Upper lobe of left lung (tissue), 6 donors: Measurements from ENCODE around the gene SNX18. TPM values are rescaled to one million over a fixed set of nuclear protein-coding genes. Genes with fewer than 3 reads are reported as not detected.
A peak's percentile ranks its signal among the peaks of the same experiment; 100 is the strongest.

Experiments used
- ATAC-seq, 2 donors: fragments of 200-7000 bp; cut with Tn5 transposase; one replicate each; pipeline ENCODE4 v1.9.1; 2022; ENCODE audit warnings: mild to moderate bottlenecking in 2 of 2, moderate library complexity in 2 of 2; ENCODE audit not compliant: low FRiP score in 2 of 2
- DNase-seq, 2 donors: peaks; one replicate each; pipeline ENCODE4 v3.0.0-alpha.2; 2019 to 2020
- H3K27ac ChIP-seq, 4 donors: fragments of 200-600 bp; sonication (generic); one replicate each; pipeline ENCODE4 v1.5.1; 2016 to 2019
- H3K27me3 ChIP-seq, 4 donors: fragments of 200-600 bp; sonication (generic); one replicate each; pipeline ENCODE4 v1.5.1; 2017 to 2019
- H3K36me3 ChIP-seq, 4 donors: fragments of 200-600 bp; sonication (generic); one replicate each; pipeline ENCODE4 v1.5.1; 2016 to 2019
- H3K4me1 ChIP-seq, 4 donors: fragments of 200-600 bp; sonication (generic); one replicate each; pipeline ENCODE4 v1.5.1; 2018 to 2019
- H3K4me3 ChIP-seq, 4 donors: fragments of 200-600 bp; sonication (generic); one replicate each; pipeline ENCODE4 v1.5.1; 2017 to 2019; ENCODE audit warnings: mild to moderate bottlenecking in 2 of 4, moderate library complexity in 1 of 4
- H3K9me3 ChIP-seq, 4 donors: fragments of 200-600 bp; sonication (generic); one replicate each; pipeline ENCODE4 v1.5.1; 2018 to 2019
- CTCF ChIP-seq, 6 experiments: fragments of 450-650 bp in 4 of 6; fragments of 200-600 bp in 2 of 6; sonication (generic) in 2 of 6; IDR thresholded peaks; one replicate each; pipeline ENCODE4 v1.5.1; 2016 to 2019; ENCODE audit warnings: antibody characterized with exemption in 6 of 6
- EP300 ChIP-seq, 4 donors: sonication (generic); formaldehyde crosslinking; IDR thresholded peaks; one replicate each; pipeline ENCODE4 v1.5.1; 2017; ENCODE audit warnings: antibody characterized with exemption in 4 of 4, control low read depth in 2 of 4
- POLR2A ChIP-seq, 4 donors: fragments of 450-650 bp; IDR thresholded peaks; one replicate each; pipeline ENCODE4 v1.5.1; 2016 to 2017; ENCODE audit warnings: antibody characterized with exemption in 4 of 4, mild to moderate bottlenecking in 2 of 4
- POLR2AphosphoS5 ChIP-seq, 2 donors: sonication (generic); formaldehyde crosslinking; IDR thresholded peaks; one replicate each; pipeline ENCODE4 v1.5.1; 2017; ENCODE audit warnings: antibody characterized with exemption in 2 of 2
- WGBS, 2 donors: methylation state at CpG; one replicate each; pipeline ENCODE4 v1.1.5; 2017 to 2018; 5-methylcytosine and 5-hydroxymethylcytosine counted together
- total RNA-seq, 6 donors: library from RNA; depleted of rRNA in 4 of 6; stranded (reverse); fragments of >200 nt in 4 of 6; gene quantifications; one replicate each; pipeline versions ENCODE4 v1.1.0 to v1.2.1, GENCODE V29; 2016 to 2021
- donor health status: DM: no; HTN: no; CAD: no; lungs with moderate emphysema.
- donor health status: DM: no; HTN: yes; CAD: no; lungs with severe emphysema.

SNX18 gene
- total RNA-seq, 6 donors from 2014 or later: 22.4 to 50.2 (median 43.3) TPM

GRCh38 chr5:54518146-54518817, 723 bp downstream of the SNX18 start:
- TF ChIP-seq POLR2A (IDR thresholded peaks at IDR 0.05) (no peak), POLR2AphosphoS5 (IDR thresholded peaks at IDR 0.05) (peak in 1 of 2 donors; percentile 25)
- Histone ChIP-seq H3K4me3 (peak overlapping the region; percentile 88 to 99 (median 96)), H3K27me3 (no peaks in the 10 kb centered on the region), H3K9me3 (no peaks in the 10 kb centered on the region), H3K4me1 (peaks cover 32 to 57% (median 38%) of the 10 kb centered on the region in 4 donors), H3K36me3 (peaks cover 0 to 4% (median 0%) of the 10 kb centered on the region in 4 donors), H3K27ac (peak overlapping the region; percentile 95 to 98 (median 96))
- ATAC-seq: peak; percentile 73 to 80
- peak; percentile 73 to 93 for DNase-seq
- 18% methylated on average over 44 of the region's 79 CpGs; no CpG with 5 or more reads in 1 of the 2 donors for WGBS, 2 donors

GRCh38 chr5:54518818-54519508, 1.4 kb downstream of the SNX18 start:
- ATAC-seq (no peak), DNase-seq (peak in 1 of 2 donors; percentile 69)
- H3K4me3 ChIP-seq: peak overlapping the region; percentile 88 to 99 (median 96)
- H3K27ac ChIP-seq: peak overlapping the region; percentile 95 to 98 (median 96)
- peaks cover 0 to 4% (median 0%) of the 10 kb centered on the region in 4 donors for H3K36me3 ChIP-seq
- peaks cover 38 to 63% (median 44%) of the 10 kb centered on the region in 4 donors for H3K4me1 ChIP-seq
- no peaks in the 10 kb centered on the region for H3K9me3 ChIP-seq
- 78 to 91% methylated on average over 40 to 50 of the region's 50 CpGs for WGBS, 2 donors
- TF ChIP-seq POLR2A (IDR thresholded peaks at IDR 0.05): no peak
- no peak for TF ChIP-seq EP300 (IDR thresholded peaks at IDR 0.05)
- no peaks in the 10 kb centered on the region for H3K27me3 ChIP-seq

GRCh38 chr5:54519509-54519876, 1.9 kb downstream of the SNX18 start:
- ATAC-seq: no peak
- H3K4me1 ChIP-seq: peaks cover 43 to 69% (median 48%) of the 10 kb centered on the region in 4 donors

GRCh38 chr5:54520438-54520846, 2.9 kb downstream of the SNX18 start:
- 6 to 12% methylated on average over 7 of the region's 7 CpGs for WGBS, 2 donors
- peak in 1 of 2 donors; percentile 3 for ATAC-seq
- Histone ChIP-seq H3K9me3 (no peaks in the 10 kb centered on the region), H3K27ac (peak overlapping the region; percentile 65 to 98 (median 96)), H3K36me3 (peaks cover 0 to 4% (median 0%) of the 10 kb centered on the region in 4 donors), H3K27me3 (no peaks in the 10 kb centered on the region), H3K4me1 (peaks cover 43 to 75% (median 57%) of the 10 kb centered on the region in 4 donors), H3K4me3 (peak overlapping the region; percentile 88 to 99 (median 96))
- TF ChIP-seq POLR2AphosphoS5 (IDR thresholded peaks at IDR 0.05) (peak; percentile 8 to 23), EP300 (IDR thresholded peaks at IDR 0.05) (no peak), POLR2A (IDR thresholded peaks at IDR 0.05) (peak in 1 of 4 donors; percentile 69)
- DNase-seq: peak in 1 of 2 donors; percentile 55

More at GRCh38 chr5:54519509-54519876, 1.9 kb downstream of the SNX18 start:
- H3K27ac ChIP-seq: peak overlapping the region; percentile 29 to 98 (median 96)
- H3K4me3 ChIP-seq: peak overlapping the region; percentile 88 to 99 (median 96)
- WGBS, 2 donors: 61% methylated on average over 10 of the region's 10 CpGs
- no peak for DNase-seq
- H3K9me3 ChIP-seq: no peaks in the 10 kb centered on the region
- peaks cover 0 to 4% (median 0%) of the 10 kb centered on the region in 4 donors for H3K36me3 ChIP-seq
- TF ChIP-seq POLR2AphosphoS5 (IDR thresholded peaks at IDR 0.05) (no peak), CTCF (IDR thresholded peaks at IDR 0.05) (no peak), POLR2A (IDR thresholded peaks at IDR 0.05) (no peak), EP300 (IDR thresholded peaks at IDR 0.05) (no peak)
- no peaks in the 10 kb centered on the region for H3K27me3 ChIP-seq

- no peak for ATAC-seq
- Histone ChIP-seq H3K27ac (peak overlapping the region; percentile 65 to 98 (median 96)), H3K4me1 (peaks cover 44 to 78% (median 61%) of the 10 kb centered on the region in 4 donors), H3K36me3 (peaks cover 0 to 4% (median 0%) of the 10 kb centered on the region in 4 donors), H3K9me3 (no peaks in the 10 kb centered on the region), H3K4me3 (peak overlapping the region; percentile 88 to 99 (median 96)), H3K27me3 (no peaks in the 10 kb centered on the region)
- TF ChIP-seq CTCF (IDR thresholded peaks at IDR 0.05) (no peak), EP300 (IDR thresholded peaks at IDR 0.05) (no peak), POLR2A (IDR thresholded peaks at IDR 0.05) (no peak), POLR2AphosphoS5 (IDR thresholded peaks at IDR 0.05) (no peak)
- WGBS, 2 donors: 51 to 58% methylated on average over 2 of the region's 2 CpGs
- DNase-seq: no peak
Observed at GRCh38 chr5:54520940-54521339, 3.4 kb downstream of the SNX18 start.
